ENCODE measurements around the gene GABRB3.

Gene GABRB3

GRCh38 chr15:26674467-26674866 lies 98.4 kb downstream of the GABRB3 start:
- Mint-ChIP-seq H3K4me3 (no peak overlapping the region), H3K27me3 (no peaks in the 10 kb centered on the region), H3K9me3 (peaks cover 22% of the 10 kb centered on the region), H3K36me3 (no peaks in the 10 kb centered on the region), H3K27ac (no peak overlapping the region), H3K4me1 (no peaks in the 10 kb centered on the region)
- DNase-seq, result no peak
- CTCF ChIA-PET, result no interaction called here

DNA sequence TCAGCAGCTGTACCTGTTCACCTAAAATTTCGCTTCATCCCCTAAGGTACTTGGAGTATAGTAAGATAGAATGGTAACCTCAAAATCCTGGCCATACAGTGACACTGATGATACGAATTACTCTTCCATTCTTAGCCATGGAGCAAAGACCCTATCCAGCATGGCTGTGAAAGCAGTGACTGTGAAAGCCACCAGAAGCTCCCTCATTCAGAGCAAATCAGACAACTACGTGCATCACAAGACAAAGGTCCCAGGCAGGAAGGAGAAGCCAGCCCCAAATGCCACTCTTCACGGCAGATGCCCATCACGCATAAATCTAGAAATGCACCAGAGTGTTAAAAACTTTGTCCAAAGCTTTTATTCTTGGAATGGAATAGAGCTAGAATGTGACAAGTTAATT lies 99.4 kb downstream of the GABRB3 start:
- CTCF ChIA-PET, result no interaction called here
- no peaks in the 10 kb centered on the region for H3K4me1 Mint-ChIP-seq
- no peaks in the 10 kb centered on the region for H3K27me3 Mint-ChIP-seq
- no peak overlapping the region for H3K27ac Mint-ChIP-seq
- no peaks in the 10 kb centered on the region for H3K36me3 Mint-ChIP-seq
- H3K4me3 Mint-ChIP-seq, result no peak overlapping the region
- DNase-seq, result no peak
- peaks cover 21% of the 10 kb centered on the region for H3K9me3 Mint-ChIP-seq

DNA sequence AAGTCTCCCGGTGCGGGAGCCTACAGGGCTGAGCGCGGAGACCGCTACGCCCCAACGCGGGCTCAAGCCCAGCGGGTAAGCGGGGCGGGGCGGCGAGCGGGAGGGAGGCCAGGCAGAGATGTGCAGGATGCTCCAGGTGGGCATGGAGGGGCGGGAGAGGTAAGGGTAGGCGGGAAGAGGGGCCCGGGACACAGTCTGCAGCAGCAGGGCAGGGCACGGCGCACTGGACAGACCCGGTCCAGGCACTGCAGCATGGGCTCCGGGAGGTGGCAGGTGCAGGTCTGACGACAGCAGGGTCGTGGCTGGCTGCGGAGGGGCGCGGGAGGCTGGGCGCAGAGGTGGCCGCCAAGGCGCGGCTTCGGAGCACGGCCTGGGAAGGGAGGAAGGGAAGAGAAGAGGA lies 102.8 kb downstream of the GABRB3 start:
- Mint-ChIP-seq H3K9me3 (peaks cover 16% of the 10 kb centered on the region), H3K27ac (no peak overlapping the region), H3K4me3 (no peak overlapping the region), H3K36me3 (no peaks in the 10 kb centered on the region), H3K27me3 (no peaks in the 10 kb centered on the region), H3K4me1 (no peaks in the 10 kb centered on the region)
- CTCF ChIA-PET, result no interaction called here
- no peak for DNase-seq

GRCh38 chr15:26667222-26667988 lies 105.5 kb downstream of the GABRB3 start:
- Mint-ChIP-seq H3K4me3 (no peak overlapping the region), H3K27me3 (no peaks in the 10 kb centered on the region), H3K9me3 (peaks cover 7% of the 10 kb centered on the region), H3K36me3 (no peaks in the 10 kb centered on the region), H3K4me1 (no peaks in the 10 kb centered on the region), H3K27ac (no peak overlapping the region)
- no peak for DNase-seq
- CTCF ChIA-PET, result no interaction called here

- no peak for DNase-seq
- peaks cover 10% of the 10 kb centered on the region for H3K9me3 Mint-ChIP-seq
- H3K36me3 Mint-ChIP-seq, result no peaks in the 10 kb centered on the region
- no peaks in the 10 kb centered on the region for H3K27me3 Mint-ChIP-seq
- CTCF ChIA-PET, result no interaction called here
- H3K4me1 Mint-ChIP-seq, result no peaks in the 10 kb centered on the region
- no peak overlapping the region for H3K27ac Mint-ChIP-seq
- H3K4me3 Mint-ChIP-seq, result no peak overlapping the region
Observed at GRCh38 chr15:26665957-26666791, 106.7 kb downstream of the GABRB3 start.

DNA sequence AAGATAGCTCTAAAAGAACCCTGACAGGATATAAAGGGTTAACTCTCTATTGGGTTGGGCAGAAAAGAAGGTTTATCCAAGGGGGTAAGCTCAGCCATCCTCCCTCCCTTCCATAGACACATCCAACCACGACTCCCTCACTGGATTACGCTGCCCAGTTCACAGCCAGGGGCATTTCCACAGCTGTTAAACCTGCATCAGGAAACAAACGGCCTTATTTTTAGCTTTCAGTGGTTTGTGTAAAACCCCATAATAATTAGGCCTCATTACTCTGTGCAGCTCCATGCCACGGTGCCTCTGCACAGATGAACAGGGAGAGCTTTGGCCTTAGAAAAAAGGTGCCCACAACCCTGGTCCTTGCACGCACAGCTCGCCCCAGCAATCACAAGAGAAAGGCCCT lies 110.6 kb downstream of the GABRB3 start:
- no peaks in the 10 kb centered on the region for H3K36me3 Mint-ChIP-seq
- DNase-seq, result no peak
- H3K27me3 Mint-ChIP-seq, result no peaks in the 10 kb centered on the region
- H3K27ac Mint-ChIP-seq, result no peak overlapping the region
- H3K4me3 Mint-ChIP-seq, result no peak overlapping the region
- no peaks in the 10 kb centered on the region for H3K4me1 Mint-ChIP-seq
- peaks cover 15% of the 10 kb centered on the region for H3K9me3 Mint-ChIP-seq
- CTCF ChIA-PET, result no interaction called here

DNA sequence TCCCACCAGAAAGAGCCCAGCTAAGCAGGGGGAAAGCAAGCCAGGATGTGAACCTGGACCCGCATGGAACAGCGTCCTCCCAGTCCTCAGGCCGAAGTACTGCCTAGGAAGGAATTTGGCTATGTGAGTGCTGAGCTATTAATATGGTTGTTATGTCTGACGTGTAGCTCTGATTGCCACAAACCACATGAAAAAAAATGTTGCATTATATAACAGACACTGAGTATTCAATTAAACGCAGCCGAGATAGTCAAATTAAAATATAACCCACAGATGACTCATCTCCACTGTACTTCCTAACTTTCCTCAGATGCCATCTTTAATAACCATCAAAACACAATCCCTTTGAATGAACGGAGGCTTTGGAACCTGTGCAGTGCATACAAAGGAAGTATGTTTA lies 111.1 kb downstream of the GABRB3 start:
- H3K9me3 Mint-ChIP-seq, result peaks cover 18% of the 10 kb centered on the region
- CTCF ChIA-PET, result no interaction called here
- H3K4me3 Mint-ChIP-seq, result no peak overlapping the region
- no peak for DNase-seq
- no peaks in the 10 kb centered on the region for H3K27me3 Mint-ChIP-seq
- no peaks in the 10 kb centered on the region for H3K36me3 Mint-ChIP-seq
- H3K4me1 Mint-ChIP-seq, result no peaks in the 10 kb centered on the region
- no peak overlapping the region for H3K27ac Mint-ChIP-seq

- CTCF ChIA-PET, result no interaction called here
- H3K4me1 Mint-ChIP-seq, result no peaks in the 10 kb centered on the region
- no peak for DNase-seq
- no peak overlapping the region for H3K4me3 Mint-ChIP-seq
- peaks cover 18% of the 10 kb centered on the region for H3K9me3 Mint-ChIP-seq
- H3K27me3 Mint-ChIP-seq, result no peaks in the 10 kb centered on the region
- H3K36me3 Mint-ChIP-seq, result no peaks in the 10 kb centered on the region
- H3K27ac Mint-ChIP-seq, result no peak overlapping the region
Observed at GRCh38 chr15:26661107-26661506, 111.8 kb downstream of the GABRB3 start.

GRCh38 chr15:26660241-26660640 lies 112.6 kb downstream of the GABRB3 start:
- CTCF ChIA-PET, result no interaction called here
- Mint-ChIP-seq H3K4me1 (no peaks in the 10 kb centered on the region), H3K36me3 (no peaks in the 10 kb centered on the region), H3K9me3 (peaks cover 22% of the 10 kb centered on the region), H3K4me3 (no peak overlapping the region), H3K27ac (no peak overlapping the region), H3K27me3 (no peaks in the 10 kb centered on the region)
- no peak for DNase-seq

- CTCF ChIA-PET, result no interaction called here
- H3K9me3 Mint-ChIP-seq, result peaks cover 19% of the 10 kb centered on the region
- no peaks in the 10 kb centered on the region for H3K27me3 Mint-ChIP-seq
- no peaks in the 10 kb centered on the region for H3K4me1 Mint-ChIP-seq
- H3K27ac Mint-ChIP-seq, result no peak overlapping the region
- no peak overlapping the region for H3K4me3 Mint-ChIP-seq
- DNase-seq, result no peak
- H3K36me3 Mint-ChIP-seq, result no peaks in the 10 kb centered on the region
Observed at GRCh38 chr15:26658290-26658689, 114.6 kb downstream of the GABRB3 start.

DNA sequence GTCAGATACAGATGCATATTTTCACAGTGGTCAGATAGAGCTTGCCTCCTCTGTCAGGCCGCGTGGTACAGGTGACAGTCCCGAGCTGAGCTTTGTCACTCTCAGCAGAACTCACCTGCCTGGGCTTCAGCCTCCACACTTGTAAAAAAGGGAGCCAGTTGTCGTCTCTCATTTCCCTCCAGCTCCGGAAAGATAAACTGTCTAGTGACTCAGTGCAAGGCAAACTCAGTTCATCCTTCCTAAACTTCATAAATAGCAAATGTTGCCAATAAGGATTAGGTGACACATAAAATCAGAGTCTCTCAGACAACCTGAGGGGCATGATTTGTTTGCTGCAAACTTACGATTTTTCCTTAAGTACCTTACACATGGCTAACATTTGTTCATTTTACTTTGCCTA lies 116.8 kb downstream of the GABRB3 start:
- Mint-ChIP-seq H3K27ac (no peak overlapping the region), H3K9me3 (peaks cover 20% of the 10 kb centered on the region), H3K4me3 (no peak overlapping the region), H3K27me3 (no peaks in the 10 kb centered on the region), H3K36me3 (no peaks in the 10 kb centered on the region), H3K4me1 (no peaks in the 10 kb centered on the region)
- DNase-seq, result no peak
- CTCF ChIA-PET, result no interaction called here

DNA sequence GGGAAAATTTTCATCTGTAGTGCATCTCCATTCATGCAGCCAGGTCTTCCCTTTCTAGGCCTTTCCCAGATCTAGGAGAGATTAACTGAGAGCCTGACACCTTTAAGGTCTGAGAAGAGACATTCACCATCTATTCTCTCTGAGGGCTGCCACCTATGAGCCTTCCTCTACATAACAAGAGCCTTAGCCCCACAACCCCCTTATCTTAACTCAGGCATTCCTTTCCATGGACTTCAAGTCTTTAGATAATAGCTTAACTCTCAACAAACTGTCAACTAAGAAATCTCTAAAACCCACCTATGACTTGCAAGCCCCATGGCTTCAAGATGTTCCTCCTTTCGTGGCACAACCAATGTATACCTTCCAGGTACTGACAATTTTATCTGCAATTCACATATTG lies 121.0 kb downstream of the GABRB3 start:
- DNase-seq, result no peak
- peaks cover 30% of the 10 kb centered on the region for H3K9me3 Mint-ChIP-seq
- CTCF ChIA-PET, result no interaction called here
- no peaks in the 10 kb centered on the region for H3K4me1 Mint-ChIP-seq
- no peak overlapping the region for H3K27ac Mint-ChIP-seq
- no peaks in the 10 kb centered on the region for H3K36me3 Mint-ChIP-seq
- H3K27me3 Mint-ChIP-seq, result no peaks in the 10 kb centered on the region
- no peak overlapping the region for H3K4me3 Mint-ChIP-seq

- H3K4me3 Mint-ChIP-seq, result no peak overlapping the region
- H3K4me1 Mint-ChIP-seq, result no peaks in the 10 kb centered on the region
- no peak for DNase-seq
- H3K27me3 Mint-ChIP-seq, result no peaks in the 10 kb centered on the region
- H3K9me3 Mint-ChIP-seq, result peaks cover 33% of the 10 kb centered on the region
- H3K36me3 Mint-ChIP-seq, result no peaks in the 10 kb centered on the region
- no peak overlapping the region for H3K27ac Mint-ChIP-seq
- CTCF ChIA-PET, result no interaction called here
Observed at GRCh38 chr15:26648676-26649075, 124.2 kb downstream of the GABRB3 start.

GRCh38 chr15:26644948-26645347 lies 127.9 kb downstream of the GABRB3 start:
- no peaks in the 10 kb centered on the region for H3K27me3 Mint-ChIP-seq
- H3K4me1 Mint-ChIP-seq, result no peaks in the 10 kb centered on the region
- no peak overlapping the region for H3K4me3 Mint-ChIP-seq
- H3K9me3 Mint-ChIP-seq, result peaks cover 39% of the 10 kb centered on the region
- no peak overlapping the region for H3K27ac Mint-ChIP-seq
- CTCF ChIA-PET, result no interaction called here
- H3K36me3 Mint-ChIP-seq, result no peaks in the 10 kb centered on the region
- no peak for DNase-seq

GRCh38 chr15:26641144-26641543 lies 131.7 kb downstream of the GABRB3 start:
- Mint-ChIP-seq H3K4me3 (no peak overlapping the region), H3K27ac (no peak overlapping the region), H3K9me3 (peaks cover 35% of the 10 kb centered on the region), H3K27me3 (no peaks in the 10 kb centered on the region), H3K4me1 (no peaks in the 10 kb centered on the region), H3K36me3 (no peaks in the 10 kb centered on the region)
- DNase-seq, result no peak
- CTCF ChIA-PET, result no interaction called here

Data from activated naive CD4-positive, alpha-beta T cell treated with anti-CD3 and anti-CD28 coated beads, Interleukin-2, amount 10 ng/mL, durations not matched to agents 7 days and 5 days (primary cell).